CD4-positive, alpha-beta T cell treated with Interleukin-12 subunit alpha and Interleukin-12 subunit beta, for 1 hour (primary cell): ENCODE data around the gene ZMYM2.
A peak's percentile ranks its signal among the peaks of the same experiment; 100 is the strongest.
"Not testable (repeated sequence)": the region's sequence is repeated elsewhere in the genome, so short reads cannot be mapped to it uniquely, and the experiment has no call there.

Source experiments
- DNase-seq: peaks from one replicate; pipeline ENCODE4 v3.0.0-alpha.2; 2020

Gene ZMYM2

GRCh38 chr13:19984430-19985218, 26.1 kb downstream of the ZMYM2 start:
- peak; percentile 40 for DNase-seq

- no peak for DNase-seq
These were observed 26.7 kb downstream of the ZMYM2 start for GRCh38 chr13:19985219-19985556.

DNA sequence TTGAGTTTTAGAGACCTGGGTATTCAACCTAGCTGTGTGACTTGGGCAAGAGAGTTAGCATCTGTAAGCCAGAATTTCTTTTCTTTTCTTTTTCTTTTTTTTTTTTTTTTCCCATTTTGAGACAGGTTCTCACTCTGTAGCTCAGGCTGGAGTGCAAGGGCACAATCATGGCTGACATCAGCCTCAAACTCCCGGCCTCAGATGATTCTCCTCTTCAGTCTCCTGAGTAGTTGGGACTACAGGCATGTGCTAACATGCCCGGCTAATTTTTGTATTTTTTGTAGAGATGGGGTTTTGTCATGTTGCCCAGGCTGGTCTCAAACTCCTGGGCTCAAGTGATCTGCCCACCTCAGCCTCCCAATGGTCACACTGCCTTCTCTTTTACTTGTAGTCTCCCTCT, 33.0 kb downstream of the ZMYM2 start:
- DNase-seq: no peak

GRCh38 chr13:19993024-19993423, 34.5 kb downstream of the ZMYM2 start:
- DNase-seq: no peak

DNA sequence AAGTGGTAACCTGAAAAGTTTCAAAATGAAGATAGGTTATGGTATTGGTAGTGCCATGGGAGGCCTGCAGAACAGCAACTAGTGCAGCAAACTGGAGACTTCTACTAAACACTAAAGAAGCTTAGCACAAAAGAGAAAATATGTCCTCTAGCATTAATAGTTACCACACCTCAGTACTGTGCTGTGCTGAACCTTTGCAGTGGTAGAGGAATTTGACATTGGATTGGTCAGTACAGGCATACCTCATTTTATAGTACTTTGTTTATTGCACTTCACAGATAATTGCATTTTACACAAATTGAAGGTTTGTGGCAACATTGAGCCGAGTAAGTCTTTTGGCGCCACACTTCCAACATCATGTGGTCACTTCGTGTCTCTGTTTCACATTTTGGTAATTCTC, 40.4 kb downstream of the ZMYM2 start:
- no peak for DNase-seq

GRCh38 chr13:20000062-20000552, 41.6 kb downstream of the ZMYM2 start:
- DNase-seq: no peak

GRCh38 chr13:20001366-20002190, 43.1 kb downstream of the ZMYM2 start:
- no peak for DNase-seq

GRCh38 chr13:20002787-20003186, 44.3 kb downstream of the ZMYM2 start:
- DNase-seq: no peak

DNA sequence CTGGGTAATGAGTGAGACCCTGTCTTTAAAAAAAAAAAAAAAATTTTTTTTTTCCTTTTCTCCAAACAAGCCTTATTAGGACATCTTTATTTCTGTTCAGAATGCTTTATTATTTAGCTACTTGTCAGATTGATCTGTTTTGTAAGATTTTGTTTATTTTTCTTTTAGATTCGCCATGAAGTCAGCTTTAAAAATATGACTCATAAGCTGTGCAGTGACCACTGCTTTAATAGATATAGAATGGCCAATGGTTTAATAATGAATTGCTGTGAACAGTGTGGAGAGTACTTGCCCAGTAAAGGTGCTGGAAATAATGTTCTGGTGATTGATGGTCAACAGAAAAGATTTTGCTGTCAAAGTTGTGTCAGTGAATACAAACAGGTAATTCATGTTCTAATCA, 47.7 kb downstream of the ZMYM2 start:
- no peak for DNase-seq

DNA sequence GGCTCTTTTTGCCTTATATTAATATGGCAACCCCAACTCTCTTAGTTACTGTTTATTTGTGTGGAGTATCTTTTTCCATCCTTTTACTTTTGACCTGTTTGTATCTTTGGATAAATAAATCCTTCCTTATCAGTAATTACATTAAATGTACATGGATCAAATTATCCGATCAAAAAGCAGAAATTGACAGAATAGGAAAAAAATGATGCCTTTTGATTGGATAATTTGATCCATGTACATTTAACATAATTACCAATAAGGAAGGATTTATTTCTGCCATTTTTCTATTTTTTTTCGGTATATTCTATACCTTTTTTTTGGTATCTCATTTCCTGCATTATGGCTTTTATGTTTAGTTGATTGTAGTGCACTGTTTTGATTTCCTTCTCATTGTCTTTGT, 57.2 kb downstream of the ZMYM2 start:
- DNase-seq: no peak

GRCh38 chr13:20016649-20017364, 58.3 kb downstream of the ZMYM2 start:
- DNase-seq: no peak

GRCh38 chr13:20017365-20017711, 58.8 kb downstream of the ZMYM2 start:
- no peak for DNase-seq

DNA sequence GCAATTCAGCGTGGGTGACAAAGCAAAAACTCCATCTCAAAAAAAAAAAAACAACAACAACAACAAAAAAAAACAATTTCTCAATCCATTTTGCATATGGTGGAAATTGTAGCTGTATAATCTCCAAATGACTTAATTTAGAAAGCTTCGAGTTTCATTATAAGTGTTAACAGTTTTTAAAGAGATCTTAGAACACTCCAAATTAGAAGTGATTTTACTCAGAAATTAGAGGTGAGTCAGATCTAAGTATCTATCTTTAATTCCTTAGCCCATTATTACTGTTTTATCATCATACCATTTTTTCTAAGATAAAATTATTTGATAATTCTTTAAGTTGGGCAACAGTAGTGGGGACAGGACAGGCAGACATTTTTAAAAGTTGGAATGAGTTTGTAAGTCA, 60.5 kb downstream of the ZMYM2 start:
- no peak for DNase-seq

DNA sequence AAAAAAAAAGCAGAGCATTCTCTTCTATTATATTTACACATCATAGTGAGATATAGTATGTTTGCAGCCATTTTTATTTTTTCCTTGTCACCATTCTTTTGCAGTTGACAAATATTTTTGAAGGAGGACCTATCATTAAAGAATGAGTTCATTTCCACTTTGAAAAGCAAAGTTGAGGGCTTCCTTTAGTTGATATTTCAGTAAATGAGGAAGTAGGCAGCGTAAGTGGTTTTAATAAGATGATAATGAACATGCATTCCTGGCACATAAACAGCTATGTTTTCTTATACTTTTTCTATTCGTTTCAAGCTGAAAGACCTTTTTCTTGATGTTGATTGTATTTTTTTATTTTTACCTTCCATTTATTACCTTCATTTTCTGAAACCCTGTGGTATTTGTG, 66.2 kb downstream of the ZMYM2 start:
- DNase-seq: no peak

GRCh38 chr13:20028953-20029352, 70.4 kb downstream of the ZMYM2 start:
- no peak for DNase-seq

GRCh38 chr13:20033486-20033885, 75.0 kb downstream of the ZMYM2 start:
- no peak for DNase-seq

DNA sequence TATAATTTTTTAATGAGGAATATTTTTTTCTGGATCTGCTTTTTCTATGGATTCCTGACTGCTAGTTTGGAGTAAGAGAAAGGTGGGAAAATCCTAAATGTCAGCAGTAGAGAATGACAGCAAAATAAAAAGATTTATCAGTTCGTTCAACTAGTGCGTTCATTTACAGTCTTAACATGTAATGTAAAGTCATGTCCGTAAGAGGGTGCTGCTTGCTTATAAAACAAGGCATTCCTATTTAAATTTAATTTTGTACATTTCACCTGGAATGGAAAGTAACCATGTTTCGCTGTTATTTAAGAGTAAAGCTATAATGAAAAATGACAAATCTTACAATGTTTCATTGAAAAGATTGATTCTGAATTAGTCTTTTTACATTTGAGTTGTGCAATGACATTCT, 76.6 kb downstream of the ZMYM2 start:
- DNase-seq: no peak

DNA sequence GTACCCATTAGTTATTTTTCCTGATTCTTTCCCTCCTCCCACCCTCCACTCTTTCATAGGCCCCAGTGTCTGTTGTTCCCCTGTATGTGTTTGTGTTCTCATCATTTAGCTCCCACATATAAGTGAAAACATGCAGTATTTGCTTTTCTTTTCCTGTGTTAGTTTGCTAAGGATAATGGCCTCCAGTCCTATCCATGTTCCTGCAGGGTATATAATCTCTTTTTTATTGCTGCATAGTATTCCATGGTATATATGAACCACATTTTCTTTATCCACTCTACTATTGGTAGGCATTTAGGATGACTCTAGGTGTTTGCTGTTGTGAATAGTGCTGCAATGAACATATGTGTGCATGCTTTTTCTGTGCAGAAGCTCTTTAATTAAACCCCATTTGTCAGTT, 79.4 kb downstream of the ZMYM2 start:
- DNase-seq: no peak

DNA sequence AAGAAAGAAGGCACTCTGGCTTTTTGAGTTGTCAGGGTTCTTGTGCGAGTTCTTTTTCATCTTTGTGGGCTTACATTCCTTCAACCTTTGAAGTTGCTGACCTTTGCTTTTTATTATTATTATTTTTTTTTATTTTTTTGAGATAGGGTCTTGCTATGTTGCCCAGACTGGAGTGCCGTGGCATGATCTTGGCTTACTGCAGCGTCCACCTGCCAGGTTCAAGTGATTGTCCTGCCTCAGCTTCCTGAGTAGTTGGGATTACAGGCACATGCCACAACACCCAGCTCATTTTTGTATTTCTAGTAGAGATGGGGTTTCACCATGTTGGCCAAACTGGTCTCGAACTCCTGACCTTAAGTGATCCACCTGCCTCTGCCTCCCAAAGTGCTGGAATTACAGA, 84.1 kb downstream of the ZMYM2 start:
- DNase-seq: not testable (repeated sequence)

DNA sequence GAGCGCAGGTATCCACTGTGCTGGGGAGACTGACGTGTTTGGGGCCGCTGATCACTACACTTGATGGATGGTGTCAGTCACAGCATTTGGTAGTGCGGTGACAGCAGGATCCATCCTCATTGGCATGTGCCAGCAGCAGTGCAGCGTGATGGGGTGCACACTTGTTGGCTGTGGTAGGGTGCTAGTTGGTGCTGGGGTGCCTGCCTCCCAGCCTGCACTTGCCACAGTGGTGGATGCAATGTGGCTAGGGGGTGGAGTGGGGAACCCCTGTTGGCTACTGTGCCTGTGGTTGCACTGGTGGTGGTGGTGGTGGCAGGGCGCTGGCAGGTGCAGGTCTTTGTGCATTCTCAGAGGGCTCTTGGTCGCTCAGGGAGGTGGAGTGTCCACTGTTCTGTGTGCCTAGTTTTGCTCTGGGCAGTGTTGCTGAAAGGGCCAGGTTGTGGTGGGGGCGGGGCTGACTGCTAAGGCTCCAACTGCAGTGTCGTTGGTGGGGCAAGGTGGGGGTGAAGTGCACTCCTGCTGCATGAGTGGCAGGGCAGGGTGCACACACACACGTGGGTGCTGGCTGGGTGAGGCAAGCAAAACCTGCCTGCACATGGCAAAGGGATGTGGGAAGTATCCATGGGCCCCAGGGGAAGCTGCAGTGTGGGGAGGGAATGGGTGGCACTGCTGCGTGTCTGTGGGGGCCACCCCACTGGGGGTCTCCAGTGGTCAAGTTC, 84.8 kb downstream of the ZMYM2 start:
- no peak for DNase-seq

- no peak for DNase-seq
These were observed 85.6 kb downstream of the ZMYM2 start for GRCh38 chr13:20044086-20044485.

- DNase-seq: no peak
These were observed 87.5 kb downstream of the ZMYM2 start for GRCh38 chr13:20045950-20046548.
